Hepatocyte (in vitro differentiated cells): ENCODE data around the gene CEBPG.

Source experiments
- CTCF ChIP-seq: fragments of 200-600 bp; sonication (generic); IDR thresholded peaks from 2 replicates; pipeline ENCODE4 v1.5.1; 2016; ENCODE audit warnings: antibody characterized with exemption, mild to moderate bottlenecking; ENCODE audit not compliant: poor library complexity
- EZH2 ChIP-seq: fragments of 200-600 bp; sonication (generic); IDR thresholded peaks from 2 replicates; pipeline ENCODE4 v1.6.1; 2016; ENCODE audit warnings: antibody characterized with exemption, mild to moderate bottlenecking, borderline replicate concordance

- TF ChIP-seq CTCF: no peak
- TF ChIP-seq EZH2: no peak
Measured at GRCh38 chr19:33426621-33427361, 53.3 kb downstream of the CEBPG start.
